Transverse colon (tissue), 4 donors: ENCODE results near the gene COQ3.

ENCODE experiments used
- CTCF ChIP-seq, 5 experiments: fragments of 200-600 bp in 3 of 5; fragments of 450-650 bp in 2 of 5; sonication (generic) in 3 of 5; IDR thresholded peaks; 1 replicate in 2 of 5; 2 replicates in 3 of 5; pipeline ENCODE4 v1.5.1; 2016 to 2017; ENCODE audit warnings: antibody characterized with exemption in 5 of 5, inconsistent platforms in 3 of 5, mild to moderate bottlenecking in 2 of 5, moderate library complexity in 1 of 5
- EP300 ChIP-seq: sonication (generic); formaldehyde crosslinking; IDR thresholded peaks from one replicate; pipeline ENCODE4 v1.6.1; 2017; ENCODE audit warnings: antibody characterized with exemption, low read depth
- POLR2A ChIP-seq: fragments of 450-650 bp; IDR thresholded peaks from one replicate; pipeline ENCODE4 v1.6.1; 2016; ENCODE audit warnings: antibody characterized with exemption, mild to moderate bottlenecking, moderate library complexity
- POLR2AphosphoS5 ChIP-seq, 3 donors: sonication (generic); formaldehyde crosslinking; IDR thresholded peaks; one replicate each; pipeline ENCODE4 v1.6.1; 2016; ENCODE audit warnings: antibody characterized with exemption in 3 of 3

- TF ChIP-seq EP300, result no peak
- TF ChIP-seq CTCF (IDR thresholded peaks at IDR 0.05), result no peak
- no peak for TF ChIP-seq POLR2A
- TF ChIP-seq POLR2AphosphoS5 (IDR thresholded peaks at IDR 0.05), result no peak
Observed at GRCh38 chr6:99412065-99412464, 18.1 kb upstream of the COQ3 start.
